22Rv1 (cell line): Measurements from ENCODE around the gene ATOH7.

Experiments
- CTCF ChIP-seq: fragments of 450-650 bp; IDR thresholded peaks from 2 replicates; pipeline ENCODE4 v1.5.1; 2017; ENCODE audit warnings: mild to moderate bottlenecking
- ZFX ChIP-seq: fragments of 450-650 bp; IDR thresholded peaks from 2 replicates; pipeline ENCODE4 v1.6.1; 2017; ENCODE audit warnings: antibody characterized with exemption, borderline replicate concordance

- TF ChIP-seq CTCF: no peak
- TF ChIP-seq ZFX: no peak
Observed at GRCh38 chr10:68224810-68225209, 7.1 kb downstream of the ATOH7 start.
